Stimulated activated CD4-positive, alpha-beta T cell treated with anti-CD3 and anti-CD28 coated beads, Interleukin-12 subunit alpha, Interleukin-12 subunit beta, amount 100 ng/mL, for 24 hours (primary cell): ENCODE measurements around the gene OTC.

Source experiments
- DNase-seq, 2 experiments: peaks; one replicate each; pipeline ENCODE4 v3.0.0-alpha.2; 2020; ENCODE audit warnings: low read depth in 2 of 2

The OTC gene

GRCh38 chrX:38357747-38358673, 5.6 kb downstream of the OTC start:
- no peak for DNase-seq

- no peak for DNase-seq
Observed at GRCh38 chrX:38363046-38363445, 10.6 kb downstream of the OTC start.

GRCh38 chrX:38365954-38366353, 13.6 kb downstream of the OTC start:
- no peak for DNase-seq

GRCh38 chrX:38368774-38369173, 16.4 kb downstream of the OTC start:
- DNase-seq, result no peak

- DNase-seq, result no peak
Observed at GRCh38 chrX:38371641-38372040, 19.2 kb downstream of the OTC start.

GRCh38 chrX:38374431-38374830, 22.0 kb downstream of the OTC start:
- no peak for DNase-seq

- no peak for DNase-seq
Observed at GRCh38 chrX:38375891-38376290, 23.5 kb downstream of the OTC start.

- DNase-seq, result no peak
Observed at GRCh38 chrX:38376747-38377146, 24.3 kb downstream of the OTC start.

GRCh38 chrX:38379088-38379487, 26.7 kb downstream of the OTC start:
- DNase-seq, result no peak

- DNase-seq, result no peak
Observed at GRCh38 chrX:38382663-38383062, 30.3 kb downstream of the OTC start.

- no peak for DNase-seq
Observed at GRCh38 chrX:38400389-38400910, 48.0 kb downstream of the OTC start.

GRCh38 chrX:38402118-38402517, 49.7 kb downstream of the OTC start:
- no peak for DNase-seq

GRCh38 chrX:38403834-38404233, 51.4 kb downstream of the OTC start:
- DNase-seq, result no peak

- no peak for DNase-seq
Observed at GRCh38 chrX:38407126-38407525, 54.7 kb downstream of the OTC start.

- DNase-seq, result no peak
Observed at GRCh38 chrX:38409289-38409688, 56.9 kb downstream of the OTC start.

GRCh38 chrX:38426785-38427184, 74.4 kb downstream of the OTC start:
- DNase-seq, result no peak

- no peak for DNase-seq
Observed at GRCh38 chrX:38431525-38431924, 79.1 kb downstream of the OTC start.

GRCh38 chrX:38435130-38435529, 82.7 kb downstream of the OTC start:
- DNase-seq, result no peak

- DNase-seq, result no peak
Observed at GRCh38 chrX:38437093-38437492, 84.7 kb downstream of the OTC start.

GRCh38 chrX:38438321-38438720, 85.9 kb downstream of the OTC start:
- DNase-seq, result no peak

- no peak for DNase-seq
Observed at GRCh38 chrX:38452603-38453002, 100.2 kb downstream of the OTC start.

GRCh38 chrX:38458071-38458470, 105.7 kb downstream of the OTC start:
- DNase-seq, result no peak

GRCh38 chrX:38462257-38462656, 109.9 kb downstream of the OTC start:
- no peak for DNase-seq

GRCh38 chrX:38465686-38466085, 113.3 kb downstream of the OTC start:
- no peak for DNase-seq
